Stimulated activated CD4-positive, alpha-beta T cell treated with anti-CD3 and anti-CD28 coated beads, Interleukin-15, amount 100 ng/mL, for 48 hours (primary cell): ENCODE results near the gene MAPK4.
"Not testable (repeated sequence)": the region's sequence is repeated elsewhere in the genome, so short reads cannot be mapped to it uniquely, and the experiment has no call there.

Experiments
- DNase-seq, 2 donors: peaks; one replicate each; pipeline ENCODE4 v3.0.0-alpha.2; 2020; ENCODE audit warnings: low read depth in 2 of 2

MAPK4 gene

DNA sequence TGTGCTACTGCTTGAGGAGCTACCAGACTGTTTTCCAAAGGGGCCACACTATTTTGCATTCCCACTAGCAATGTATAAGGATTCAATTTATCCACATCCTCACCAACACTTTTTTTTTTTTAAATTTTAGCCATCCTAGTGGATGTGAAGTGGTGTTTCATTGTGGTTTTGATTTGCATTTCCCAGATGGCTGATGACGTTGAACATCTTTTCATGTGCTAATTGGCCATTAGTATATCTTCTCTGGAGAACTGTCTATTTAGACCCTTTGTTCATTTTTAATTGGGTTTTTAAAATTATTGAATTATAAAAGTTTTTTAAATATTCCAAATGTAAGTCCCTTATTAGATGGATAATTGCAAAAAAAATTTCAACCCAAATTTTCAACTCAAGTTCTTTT is 121.1 kb downstream of the MAPK4 start:
- no peak for DNase-seq

DNA sequence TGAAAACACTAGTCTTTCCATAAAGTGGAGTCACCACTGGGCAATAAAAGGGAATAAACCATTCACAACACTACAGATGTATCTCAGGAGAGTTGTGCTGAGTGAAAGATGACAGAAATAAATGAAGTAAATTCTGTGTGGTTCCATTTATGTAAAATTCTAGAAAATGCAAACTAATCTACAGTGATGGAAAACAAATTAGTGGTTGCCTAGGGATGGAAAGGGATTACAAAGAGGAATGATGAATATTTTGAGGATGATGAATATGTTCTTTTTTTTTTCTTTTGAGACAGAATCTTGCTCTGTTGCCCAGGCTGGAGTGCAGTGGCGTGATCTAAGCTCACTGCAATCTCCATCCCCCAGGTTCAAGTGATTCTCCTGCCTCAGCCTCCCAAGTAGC is 123.0 kb downstream of the MAPK4 start:
- DNase-seq: no peak

DNA sequence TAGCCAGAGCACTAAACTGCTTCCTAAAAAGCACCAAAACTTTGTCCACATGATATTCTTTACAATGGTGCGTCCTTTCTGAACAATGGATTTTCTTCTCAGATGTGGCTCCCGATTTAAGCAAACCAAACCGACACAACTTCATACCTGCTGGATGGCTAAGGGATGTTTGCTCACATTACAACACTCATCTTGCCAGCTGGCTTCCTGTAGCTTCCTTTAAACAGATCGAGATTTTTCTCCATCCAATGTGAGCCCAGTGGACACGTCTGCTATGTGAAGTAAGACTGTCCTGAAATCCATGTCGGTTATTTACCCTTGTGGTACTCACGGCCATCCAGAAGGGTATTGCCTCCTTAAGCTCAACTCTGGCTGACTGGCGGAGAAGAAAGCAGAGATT is 126.5 kb downstream of the MAPK4 start:
- DNase-seq: no peak

DNA sequence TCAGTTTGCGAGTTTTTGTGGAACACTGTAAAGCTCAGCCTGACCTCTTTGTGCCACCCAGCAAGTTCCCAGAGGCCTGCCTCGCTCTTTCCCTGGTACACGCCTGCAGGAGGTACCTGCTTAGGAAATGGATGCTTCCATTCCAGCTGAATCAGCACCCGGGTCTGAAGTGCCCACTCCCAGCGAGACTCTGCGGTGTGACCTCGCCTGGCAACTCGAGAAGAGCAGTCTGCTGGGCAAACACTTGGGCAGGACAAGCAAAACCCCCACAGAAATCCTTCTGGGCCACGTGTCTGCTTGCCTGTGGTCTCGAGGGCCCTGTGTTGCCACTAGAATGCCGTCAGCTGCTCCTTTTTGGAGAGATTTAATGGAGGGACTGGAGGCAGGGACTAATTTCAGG is 127.6 kb downstream of the MAPK4 start:
- DNase-seq: no peak

DNA sequence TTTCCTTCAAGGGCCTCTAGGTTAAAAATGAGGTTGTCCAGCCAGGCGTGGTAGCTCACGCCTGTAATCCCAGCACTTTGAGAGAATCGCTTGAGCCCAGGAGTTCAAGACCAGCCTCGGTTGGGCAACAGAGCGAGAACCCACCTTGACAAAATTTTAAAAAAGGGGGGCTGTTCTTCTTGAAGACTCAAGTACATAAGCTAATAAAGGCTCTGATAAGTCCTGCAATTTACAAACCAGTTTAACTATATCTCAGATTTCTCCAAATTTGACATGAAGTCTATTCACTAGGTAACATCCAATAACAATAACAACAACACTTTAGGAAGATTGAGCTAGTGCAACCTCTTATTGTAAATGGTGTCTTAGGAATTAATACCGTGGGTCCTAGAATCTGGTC is 129.7 kb downstream of the MAPK4 start:
- no peak for DNase-seq

DNA sequence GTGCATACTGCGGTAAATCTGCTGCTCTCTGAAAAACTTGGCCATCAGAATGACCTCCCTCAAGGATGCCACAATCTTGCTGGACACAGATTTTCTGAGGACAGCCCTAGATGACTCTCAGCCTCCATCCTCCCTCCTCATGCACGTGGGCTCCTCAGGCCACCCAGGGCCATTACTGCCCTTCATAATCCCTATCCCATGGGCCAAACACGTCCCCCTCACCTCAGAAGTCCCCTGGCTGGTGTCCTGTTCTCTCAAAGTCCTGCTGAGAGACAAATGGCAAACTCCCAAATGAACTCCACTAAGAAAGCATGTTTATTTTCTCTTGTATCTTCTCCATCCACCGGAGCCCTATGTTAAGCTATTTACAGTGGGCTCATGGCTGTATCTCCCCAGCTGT is 134.3 kb downstream of the MAPK4 start:
- no peak for DNase-seq

DNA sequence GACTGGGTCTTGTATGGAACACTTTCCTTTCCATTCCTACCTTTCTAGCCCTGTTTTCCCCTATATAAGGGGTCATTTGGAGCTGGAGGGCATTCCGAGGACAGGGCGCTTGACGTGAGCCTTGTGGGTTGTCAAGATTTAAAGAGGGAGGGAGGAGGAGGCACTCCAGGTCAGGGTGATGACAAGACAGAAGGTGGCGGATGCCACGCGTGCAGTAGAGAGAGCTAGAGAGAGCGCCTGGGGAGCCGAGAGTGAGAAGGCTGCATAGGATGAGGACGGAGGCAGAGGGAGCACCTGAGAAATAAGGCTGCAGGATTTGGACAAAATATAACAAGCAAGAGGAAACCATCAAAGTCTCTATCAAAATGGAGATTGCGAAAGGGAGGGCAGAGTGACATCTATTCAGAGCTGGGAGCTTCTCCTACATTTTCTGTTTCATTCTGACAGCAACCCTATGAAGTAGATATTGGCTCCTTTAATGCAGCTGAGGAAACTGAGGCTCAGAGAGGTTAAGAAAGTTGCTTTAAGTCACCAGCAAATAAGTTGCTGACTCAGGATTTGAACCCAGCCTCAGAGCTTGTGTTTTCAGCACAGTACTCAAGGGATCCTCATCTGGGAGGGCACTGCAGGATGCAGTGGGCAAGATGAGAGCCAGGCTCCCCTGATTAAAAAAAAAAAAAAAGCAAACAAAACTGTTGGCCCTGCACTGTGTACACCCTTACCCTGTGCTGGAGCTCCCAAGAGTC is 135.7 kb downstream of the MAPK4 start:
- DNase-seq: no peak

DNA sequence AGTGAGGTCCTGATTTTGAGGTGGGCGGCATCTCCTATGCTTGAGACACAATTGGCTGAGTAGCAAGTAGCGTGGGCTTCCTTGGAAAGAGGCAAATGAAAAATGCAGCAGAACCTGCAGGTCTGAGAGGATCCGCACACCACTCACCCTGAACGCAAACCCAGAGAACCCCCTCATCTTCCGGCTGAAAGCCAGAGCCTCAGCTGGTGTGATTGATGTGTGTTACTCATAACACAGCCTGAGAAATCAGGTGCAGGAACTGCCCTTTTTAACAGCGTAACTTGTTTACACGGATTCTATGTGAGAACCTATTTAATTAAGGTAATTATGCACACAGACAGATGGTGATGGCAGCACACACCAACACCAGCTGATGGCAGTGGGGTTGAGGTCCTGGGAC is 136.5 kb downstream of the MAPK4 start:
- no peak for DNase-seq

DNA sequence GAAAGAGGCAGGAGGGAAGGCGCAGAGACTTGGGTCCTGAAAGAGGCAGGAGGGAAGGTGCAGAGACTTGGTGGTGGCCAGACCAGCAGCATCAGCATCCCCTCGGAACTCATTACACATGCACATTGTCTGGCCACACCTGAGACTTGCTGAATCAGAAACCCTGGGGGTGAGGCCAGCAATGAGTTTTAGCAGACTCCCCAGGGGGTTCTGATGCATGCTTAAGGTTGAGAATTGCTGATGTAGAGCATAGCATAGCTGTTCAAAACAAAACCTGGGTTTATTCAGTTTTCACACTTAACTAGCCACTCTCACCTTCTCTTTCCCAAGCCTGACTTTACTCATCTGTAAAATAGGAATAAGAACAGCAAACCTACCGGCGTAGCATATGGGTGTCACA is 137.0 kb downstream of the MAPK4 start:
- no peak for DNase-seq

DNA sequence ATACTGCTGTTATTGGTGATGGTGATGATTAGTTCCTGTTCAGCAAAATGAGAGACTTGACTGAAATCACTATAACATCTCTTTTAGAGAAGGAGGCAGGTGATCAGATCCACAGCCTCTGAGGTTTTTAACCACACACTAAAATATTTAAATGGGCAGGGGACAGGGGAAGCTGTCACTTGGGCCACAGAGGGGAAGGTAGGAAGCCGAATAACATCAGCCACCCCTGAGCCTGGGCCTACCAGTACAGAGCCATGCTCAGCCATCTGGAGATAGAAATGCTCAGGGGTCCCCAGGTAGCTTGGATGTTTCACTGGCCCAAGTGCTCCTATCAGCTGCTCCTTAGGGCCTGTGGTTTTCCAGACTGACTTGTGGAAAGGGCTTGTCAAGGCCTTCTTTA is 137.6 kb downstream of the MAPK4 start:
- no peak for DNase-seq

DNA sequence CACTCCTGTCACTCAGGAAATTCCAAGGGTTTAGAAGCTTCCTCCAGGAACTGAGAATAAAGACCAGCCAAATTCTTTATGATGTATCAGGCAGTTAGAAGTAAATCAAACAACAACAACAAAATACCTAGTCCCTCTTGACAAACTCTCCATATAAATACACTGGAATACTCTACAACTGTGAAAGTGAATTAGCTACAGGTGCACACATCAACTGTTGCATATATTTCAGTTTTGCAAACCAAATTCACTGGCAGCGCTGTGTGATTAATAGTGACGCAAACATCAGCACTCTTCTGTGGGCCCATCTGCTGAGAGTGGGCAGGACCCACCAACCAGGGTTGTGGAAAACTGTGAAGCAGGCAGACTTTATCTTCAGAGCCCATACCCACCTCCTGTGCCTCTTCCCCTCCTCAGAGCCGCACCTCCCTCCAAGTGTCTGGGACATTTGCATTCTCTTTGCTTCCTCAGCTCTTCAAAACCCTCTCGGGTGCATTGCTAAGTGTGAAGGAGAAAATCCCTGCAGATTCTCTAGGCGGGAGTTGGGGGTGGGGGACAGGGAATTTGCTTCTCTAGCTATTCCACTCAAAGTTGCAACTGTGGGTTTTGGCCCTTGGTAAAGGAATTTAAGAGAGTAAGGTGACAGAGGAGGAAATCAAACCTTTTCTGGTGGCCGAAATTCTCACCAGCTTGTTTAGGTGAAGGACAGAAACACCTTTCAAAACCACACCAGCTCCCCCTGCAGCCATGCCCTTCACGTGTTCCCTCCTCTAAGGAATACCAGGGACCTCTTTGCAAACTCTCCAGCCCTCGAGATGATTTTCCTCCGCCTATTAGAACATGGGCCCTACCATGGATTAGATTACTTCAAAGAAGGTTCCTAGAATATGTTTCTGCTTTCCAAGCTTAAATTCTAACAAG is 140.6 kb downstream of the MAPK4 start:
- no peak for DNase-seq

DNA sequence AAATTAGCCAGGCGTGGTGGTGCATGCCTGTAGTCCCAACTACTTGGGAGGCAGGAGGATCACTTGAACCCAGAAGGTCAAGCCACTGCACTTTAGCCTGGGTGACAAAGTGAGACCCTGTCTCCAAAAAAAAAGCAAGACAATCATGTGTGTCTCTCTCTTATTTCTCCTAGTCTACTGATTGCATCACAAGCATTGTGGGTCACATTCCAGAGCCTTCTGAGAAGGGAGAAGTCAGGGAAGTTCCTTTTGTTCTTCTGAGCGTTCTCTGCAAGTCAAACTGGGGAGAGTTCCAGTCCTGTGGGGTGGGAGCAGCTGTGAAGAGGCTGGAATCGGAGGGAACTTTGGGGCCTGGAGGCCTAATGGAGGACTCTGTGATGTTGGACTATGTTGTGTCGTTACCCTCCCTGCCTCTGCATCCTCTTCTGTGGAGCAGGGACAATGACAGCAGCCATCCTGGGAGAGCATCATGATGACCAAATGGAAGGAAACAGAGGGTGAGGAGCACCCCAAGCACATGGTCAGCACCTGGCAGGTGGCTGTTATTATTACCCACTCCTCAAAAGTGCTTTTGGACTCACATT is 144.6 kb downstream of the MAPK4 start:
- DNase-seq: no peak

DNA sequence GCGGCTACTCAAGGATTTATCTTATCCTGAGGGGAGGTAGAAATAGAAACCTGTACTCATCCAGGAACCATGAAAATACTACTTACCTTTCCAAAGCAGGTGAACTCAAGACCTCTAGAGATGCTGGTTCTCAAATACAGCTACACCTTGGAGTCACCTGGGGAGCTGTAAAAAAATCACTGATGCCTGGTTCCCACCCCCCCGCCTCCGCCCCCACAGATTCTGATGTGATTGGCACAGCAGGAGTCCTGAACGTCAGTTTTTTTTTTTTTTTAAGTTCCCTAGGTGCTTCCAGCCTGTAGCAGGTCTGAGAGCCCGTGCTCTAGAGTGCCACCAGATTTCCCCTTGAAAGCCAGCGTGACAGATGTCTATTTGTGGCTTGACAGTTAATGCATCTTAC is 146.3 kb downstream of the MAPK4 start:
- DNase-seq: no peak

DNA sequence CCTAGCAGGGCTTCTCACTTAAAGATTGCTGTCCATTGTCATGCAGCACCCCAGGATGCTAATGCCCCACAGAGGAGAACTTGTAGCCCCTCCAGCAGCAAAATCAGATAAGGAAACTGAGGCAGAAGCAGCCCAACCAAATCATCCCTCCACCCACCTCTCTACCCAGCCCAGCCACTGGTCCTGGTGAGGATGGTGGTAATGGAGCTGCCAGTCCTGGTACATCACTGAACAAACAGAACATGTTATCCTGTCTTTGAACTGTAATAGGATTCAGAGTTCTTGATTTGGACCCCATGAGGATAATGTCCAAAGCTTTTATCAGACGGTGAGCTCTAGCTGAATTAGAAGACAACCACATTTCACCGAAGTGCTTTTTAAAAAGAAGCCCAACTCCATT is 146.8 kb downstream of the MAPK4 start:
- no peak for DNase-seq

DNA sequence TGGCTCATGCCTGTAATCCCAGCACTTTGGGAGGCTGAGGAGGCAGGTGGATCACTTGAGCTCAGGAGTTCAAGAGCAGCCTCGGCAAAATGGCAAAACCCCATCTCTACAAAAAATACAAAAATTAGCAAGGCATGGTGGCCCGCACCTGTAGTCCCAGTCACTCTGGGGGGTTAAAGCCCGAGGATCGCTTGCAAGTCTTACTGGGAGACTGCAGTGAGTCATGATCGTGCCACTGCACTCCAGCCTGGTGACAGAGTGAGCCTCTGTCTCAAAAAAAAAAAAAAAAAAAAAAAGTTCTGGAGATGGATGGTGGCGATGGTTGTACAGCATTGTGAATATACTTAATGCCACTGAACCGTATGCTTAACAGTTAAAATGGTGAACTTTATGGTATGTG is 147.4 kb downstream of the MAPK4 start:
- not testable (repeated sequence) for DNase-seq

DNA sequence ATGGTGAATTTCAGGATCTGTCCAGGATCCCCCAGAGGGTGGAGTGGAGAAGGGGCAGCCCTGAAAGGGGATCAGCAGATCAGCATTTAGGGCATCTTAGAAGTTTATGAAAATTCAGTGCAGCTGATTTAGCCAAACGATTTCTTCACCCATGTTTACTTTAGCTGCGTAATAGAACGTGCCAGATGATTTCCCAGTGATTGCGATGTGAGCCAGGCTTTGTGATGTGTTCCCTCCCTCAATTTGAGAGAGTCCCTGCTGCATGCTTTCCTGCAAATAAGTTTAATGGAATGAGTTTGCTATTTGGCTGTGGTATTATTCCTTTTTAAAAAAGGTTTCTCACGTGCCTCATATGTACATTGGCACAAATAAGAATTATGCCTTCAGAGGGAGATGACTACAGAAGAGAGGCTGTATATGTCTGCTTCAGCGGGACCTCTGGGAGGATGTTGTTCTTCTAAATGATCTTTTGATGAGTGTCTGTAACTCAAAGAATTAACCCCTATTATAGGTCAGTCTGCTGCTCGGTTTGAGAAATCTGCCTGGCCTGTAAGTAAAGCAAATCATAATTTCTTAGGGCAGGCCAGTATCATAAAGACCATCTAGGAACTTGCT is 148.1 kb downstream of the MAPK4 start:
- DNase-seq: no peak

DNA sequence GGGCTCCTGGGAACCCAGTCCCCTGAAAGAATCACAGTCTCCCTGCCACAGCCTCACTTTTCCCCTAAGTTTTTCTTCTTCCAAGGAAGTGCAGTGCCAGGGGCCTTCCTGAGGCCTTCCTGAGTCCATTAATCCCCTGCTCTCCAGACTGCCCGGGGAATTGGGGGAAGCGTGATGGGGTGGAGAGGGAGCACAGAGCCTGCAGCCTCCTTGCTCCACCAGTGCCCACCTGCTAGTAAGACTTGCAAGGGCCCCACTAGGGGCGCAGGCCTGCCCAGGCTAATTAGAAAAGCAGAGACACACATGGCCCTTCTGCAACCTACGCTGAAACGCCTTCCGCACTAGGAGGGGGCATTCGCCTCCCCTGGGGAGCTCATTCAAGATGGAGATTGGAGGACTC is 149.3 kb downstream of the MAPK4 start:
- no peak for DNase-seq

DNA sequence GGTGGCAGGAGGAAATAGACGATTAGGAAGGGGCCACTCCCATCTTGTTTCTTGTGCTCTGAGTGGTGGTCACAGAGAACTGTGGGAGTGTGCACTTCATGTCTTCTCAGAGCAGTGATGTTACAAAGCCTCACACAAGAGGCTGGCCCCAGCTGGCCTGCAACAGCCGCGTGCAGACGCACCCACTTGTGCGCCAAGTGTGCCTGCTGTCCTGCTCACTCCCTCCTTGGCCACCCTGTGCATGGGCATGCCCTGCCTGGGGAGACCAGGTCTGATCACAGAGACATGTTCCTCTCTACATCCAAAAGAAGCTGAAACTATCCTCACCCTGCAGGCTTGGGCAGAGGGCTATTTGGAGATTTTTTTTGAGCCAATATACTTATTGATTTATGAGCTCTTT is 151.5 kb downstream of the MAPK4 start:
- no peak for DNase-seq

DNA sequence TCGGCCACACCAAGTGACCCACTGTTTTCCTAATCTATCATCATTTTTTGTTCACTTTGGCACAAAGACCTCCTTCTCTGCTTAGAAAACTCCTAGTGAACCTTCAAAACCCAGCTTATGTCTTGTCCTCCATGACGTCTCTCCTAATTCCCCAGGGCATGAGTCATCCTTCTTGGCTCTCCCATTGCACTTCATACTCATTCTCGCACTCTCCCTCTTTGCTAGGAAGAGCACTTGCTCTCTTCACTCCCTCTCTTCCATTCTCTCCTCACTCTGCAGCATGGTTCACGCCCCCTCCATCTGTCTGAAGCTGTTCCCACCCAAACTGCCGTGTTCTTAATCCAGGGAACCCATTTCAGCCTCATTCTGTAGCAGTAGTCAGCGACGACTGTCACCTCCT is 156.0 kb downstream of the MAPK4 start:
- DNase-seq: no peak

DNA sequence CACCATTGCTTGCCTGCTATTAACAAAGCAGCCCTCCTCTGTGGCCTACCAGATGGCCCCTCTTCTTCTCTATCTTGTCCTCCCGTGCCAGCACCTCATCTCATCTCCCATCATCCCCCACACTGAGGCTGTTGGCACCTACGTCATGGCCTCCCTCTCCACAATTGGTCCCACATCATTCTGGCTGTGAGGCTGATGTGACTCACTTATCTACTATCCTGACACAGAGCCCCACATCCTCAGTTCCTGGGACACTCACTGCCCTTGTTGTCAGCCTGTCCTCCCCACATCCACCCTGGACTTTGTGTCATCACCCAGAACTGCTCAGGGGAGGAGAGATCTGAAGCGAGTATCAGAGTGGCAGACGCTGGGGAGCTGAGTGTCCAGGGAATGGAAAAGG is 157.0 kb downstream of the MAPK4 start:
- no peak for DNase-seq

DNA sequence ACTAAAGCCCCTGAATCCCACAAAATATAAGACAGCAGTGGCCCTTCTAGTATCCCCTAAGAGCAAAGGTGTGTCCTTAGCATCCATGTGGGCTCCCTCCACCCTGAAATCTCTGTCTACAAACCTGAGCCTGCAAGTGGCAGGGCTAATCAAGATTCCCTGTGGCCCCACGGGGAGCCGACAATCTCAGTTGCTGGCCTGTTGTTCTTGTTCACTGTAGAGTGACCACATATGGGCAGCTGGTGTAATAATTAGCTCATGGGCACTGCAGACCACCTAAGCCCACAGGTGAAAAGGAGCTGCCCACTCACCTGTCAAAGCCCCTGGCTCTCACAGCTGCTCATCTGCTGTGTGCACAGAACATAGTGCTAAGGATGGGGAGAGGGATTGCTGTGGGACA is 157.7 kb downstream of the MAPK4 start:
- no peak for DNase-seq
